ENCODE measurements around the gene ANKRD11.
A peak's percentile ranks its signal among the peaks of the same experiment; 100 is the strongest.
"Not testable (repeated sequence)": the region's sequence is repeated elsewhere in the genome, so short reads cannot be mapped to it uniquely, and the experiment has no call there.

The ANKRD11 gene

GRCh38 chr16:89456419-89456959, 33.9 kb downstream of the ANKRD11 start:
- Histone ChIP-seq H3K36me3 (ENCODE audit: insufficient read depth, low read length) (peaks cover 17% of the 10 kb centered on the region), H3K4me1 (ENCODE audit: control insufficient read depth, insufficient read depth, low read length) (peaks cover 35% of the 10 kb centered on the region), H3K27me3 (ENCODE audit: control insufficient read depth, insufficient read depth, low read length) (no peaks in the 10 kb centered on the region), H3K9ac (ENCODE audit: low read depth, low read length) (no peak overlapping the region), H3K9me3 (replicated peaks; ENCODE audit: low read length) (no peaks in the 10 kb centered on the region), H3K4me2 (ENCODE audit: low read length) (no peak overlapping the region), H3K4me3 (ENCODE audit: low read length) (no peak overlapping the region)

- no peaks in the 10 kb centered on the region for H3K27me3 ChIP-seq (ENCODE audit: control insufficient read depth, insufficient read depth, low read length)
- H3K36me3 ChIP-seq (ENCODE audit: insufficient read depth, low read length), result peaks cover 17% of the 10 kb centered on the region
- no peak overlapping the region for H3K4me2 ChIP-seq (ENCODE audit: low read length)
- peaks cover 41% of the 10 kb centered on the region for H3K4me1 ChIP-seq (ENCODE audit: control insufficient read depth, insufficient read depth, low read length)
- H3K9me3 ChIP-seq (replicated peaks; ENCODE audit: low read length), result no peaks in the 10 kb centered on the region
- H3K4me3 ChIP-seq (ENCODE audit: low read length), result no peak overlapping the region
- no peak overlapping the region for H3K9ac ChIP-seq (ENCODE audit: low read depth, low read length)
Measured at GRCh38 chr16:89455692-89456091, 34.7 kb downstream of the ANKRD11 start.

GRCh38 chr16:89455178-89455577, 35.2 kb downstream of the ANKRD11 start:
- H3K36me3 ChIP-seq (ENCODE audit: insufficient read depth, low read length), result peaks cover 17% of the 10 kb centered on the region
- no peak overlapping the region for H3K4me3 ChIP-seq (ENCODE audit: low read length)

GRCh38 chr16:89454378-89455125, 35.8 kb downstream of the ANKRD11 start:
- H3K36me3 ChIP-seq (ENCODE audit: insufficient read depth, low read length), result peaks cover 17% of the 10 kb centered on the region
- H3K4me2 ChIP-seq (ENCODE audit: low read length); H3K9ac ChIP-seq (ENCODE audit: low read depth, low read length); H3K9me3 ChIP-seq (replicated peaks; ENCODE audit: low read length); H3K27me3 ChIP-seq (ENCODE audit: control insufficient read depth, insufficient read depth, low read length); H3K4me3 ChIP-seq (ENCODE audit: low read length): not testable (repeated sequence)
- H3K4me1 ChIP-seq (ENCODE audit: control insufficient read depth, insufficient read depth, low read length), result peaks cover 51% of the 10 kb centered on the region

More at GRCh38 chr16:89455178-89455577, 35.2 kb downstream of the ANKRD11 start:
- Histone ChIP-seq H3K9me3 (replicated peaks; ENCODE audit: low read length) (no peaks in the 10 kb centered on the region), H3K9ac (ENCODE audit: low read depth, low read length) (no peak overlapping the region), H3K27me3 (ENCODE audit: control insufficient read depth, insufficient read depth, low read length) (no peaks in the 10 kb centered on the region), H3K4me1 (ENCODE audit: control insufficient read depth, insufficient read depth, low read length) (peaks cover 45% of the 10 kb centered on the region), H3K4me2 (ENCODE audit: low read length) (no peak overlapping the region)

GRCh38 chr16:89453501-89454321, 36.6 kb downstream of the ANKRD11 start:
- H3K4me1 ChIP-seq (ENCODE audit: control insufficient read depth, insufficient read depth, low read length), result peaks cover 48% of the 10 kb centered on the region
- H3K27me3 ChIP-seq (ENCODE audit: control insufficient read depth, insufficient read depth, low read length), result no peaks in the 10 kb centered on the region
- peaks cover 17% of the 10 kb centered on the region for H3K36me3 ChIP-seq (ENCODE audit: insufficient read depth, low read length)
- no peak overlapping the region for H3K9ac ChIP-seq (ENCODE audit: low read depth, low read length)
- no peak overlapping the region for H3K4me2 ChIP-seq (ENCODE audit: low read length)
- no peaks in the 10 kb centered on the region for H3K9me3 ChIP-seq (replicated peaks; ENCODE audit: low read length)
- no peak overlapping the region for H3K4me3 ChIP-seq (ENCODE audit: low read length)

GRCh38 chr16:89452925-89453324, 37.4 kb downstream of the ANKRD11 start:
- no peak overlapping the region for H3K4me3 ChIP-seq (ENCODE audit: low read length)
- no peaks in the 10 kb centered on the region for H3K9me3 ChIP-seq (replicated peaks; ENCODE audit: low read length)
- H3K4me1 ChIP-seq (ENCODE audit: control insufficient read depth, insufficient read depth, low read length), result peaks cover 48% of the 10 kb centered on the region
- no peaks in the 10 kb centered on the region for H3K27me3 ChIP-seq (ENCODE audit: control insufficient read depth, insufficient read depth, low read length)
- H3K4me2 ChIP-seq (ENCODE audit: low read length), result no peak overlapping the region
- H3K36me3 ChIP-seq (ENCODE audit: insufficient read depth, low read length), result peaks cover 17% of the 10 kb centered on the region
- H3K9ac ChIP-seq (ENCODE audit: low read depth, low read length), result no peak overlapping the region

GRCh38 chr16:89452241-89452640, 38.1 kb downstream of the ANKRD11 start:
- H3K9me3 ChIP-seq (replicated peaks; ENCODE audit: low read length), result no peaks in the 10 kb centered on the region

GRCh38 chr16:89450537-89450936, 39.8 kb downstream of the ANKRD11 start:
- H3K4me2 ChIP-seq (ENCODE audit: low read length), result no peak overlapping the region
- H3K4me1 ChIP-seq (ENCODE audit: control insufficient read depth, insufficient read depth, low read length), result peaks cover 55% of the 10 kb centered on the region
- no peak overlapping the region for H3K4me3 ChIP-seq (ENCODE audit: low read length)
- no peak overlapping the region for H3K9ac ChIP-seq (ENCODE audit: low read depth, low read length)
- H3K27me3 ChIP-seq (ENCODE audit: control insufficient read depth, insufficient read depth, low read length), result no peaks in the 10 kb centered on the region
- peaks cover 9% of the 10 kb centered on the region for H3K36me3 ChIP-seq (ENCODE audit: insufficient read depth, low read length)
- no peaks in the 10 kb centered on the region for H3K9me3 ChIP-seq (replicated peaks; ENCODE audit: low read length)

More at GRCh38 chr16:89452241-89452640, 38.1 kb downstream of the ANKRD11 start:
- H3K27me3 ChIP-seq (ENCODE audit: control insufficient read depth, insufficient read depth, low read length), result no peaks in the 10 kb centered on the region
- no peak overlapping the region for H3K4me2 ChIP-seq (ENCODE audit: low read length)
- no peak overlapping the region for H3K9ac ChIP-seq (ENCODE audit: low read depth, low read length)
- no peak overlapping the region for H3K4me3 ChIP-seq (ENCODE audit: low read length)
- peaks cover 47% of the 10 kb centered on the region for H3K4me1 ChIP-seq (ENCODE audit: control insufficient read depth, insufficient read depth, low read length)
- peaks cover 14% of the 10 kb centered on the region for H3K36me3 ChIP-seq (ENCODE audit: insufficient read depth, low read length)

GRCh38 chr16:89449726-89450335, 40.5 kb downstream of the ANKRD11 start:
- Histone ChIP-seq H3K9me3 (replicated peaks; ENCODE audit: low read length) (no peaks in the 10 kb centered on the region), H3K27me3 (ENCODE audit: control insufficient read depth, insufficient read depth, low read length) (no peaks in the 10 kb centered on the region), H3K4me3 (ENCODE audit: low read length) (no peak overlapping the region), H3K9ac (ENCODE audit: low read depth, low read length) (no peak overlapping the region), H3K36me3 (ENCODE audit: insufficient read depth, low read length) (peaks cover 5% of the 10 kb centered on the region), H3K4me1 (ENCODE audit: control insufficient read depth, insufficient read depth, low read length) (peaks cover 59% of the 10 kb centered on the region), H3K4me2 (ENCODE audit: low read length) (peak overlapping the region; percentile 6)

GRCh38 chr16:89448656-89449055, 41.7 kb downstream of the ANKRD11 start:
- Histone ChIP-seq H3K9me3 (replicated peaks; ENCODE audit: low read length) (no peaks in the 10 kb centered on the region), H3K4me1 (ENCODE audit: control insufficient read depth, insufficient read depth, low read length) (peaks cover 65% of the 10 kb centered on the region), H3K4me2 (ENCODE audit: low read length) (no peak overlapping the region), H3K4me3 (ENCODE audit: low read length) (no peak overlapping the region), H3K9ac (ENCODE audit: low read depth, low read length) (no peak overlapping the region), H3K36me3 (ENCODE audit: insufficient read depth, low read length) (no peaks in the 10 kb centered on the region), H3K27me3 (ENCODE audit: control insufficient read depth, insufficient read depth, low read length) (no peaks in the 10 kb centered on the region)

GRCh38 chr16:89446975-89447293, 43.4 kb downstream of the ANKRD11 start:
- Histone ChIP-seq H3K4me1 (ENCODE audit: control insufficient read depth, insufficient read depth, low read length) (peaks cover 72% of the 10 kb centered on the region), H3K36me3 (ENCODE audit: insufficient read depth, low read length) (no peaks in the 10 kb centered on the region), H3K27me3 (ENCODE audit: control insufficient read depth, insufficient read depth, low read length) (no peaks in the 10 kb centered on the region), H3K4me2 (ENCODE audit: low read length) (peak overlapping the region; percentile 68), H3K4me3 (ENCODE audit: low read length) (peak overlapping the region; percentile 17), H3K9me3 (replicated peaks; ENCODE audit: low read length) (no peaks in the 10 kb centered on the region), H3K9ac (ENCODE audit: low read depth, low read length) (no peak overlapping the region)

All from skeletal muscle satellite cell (primary cell).